Measurements from ENCODE around the gene MMP24.

MMP24 gene

DNA sequence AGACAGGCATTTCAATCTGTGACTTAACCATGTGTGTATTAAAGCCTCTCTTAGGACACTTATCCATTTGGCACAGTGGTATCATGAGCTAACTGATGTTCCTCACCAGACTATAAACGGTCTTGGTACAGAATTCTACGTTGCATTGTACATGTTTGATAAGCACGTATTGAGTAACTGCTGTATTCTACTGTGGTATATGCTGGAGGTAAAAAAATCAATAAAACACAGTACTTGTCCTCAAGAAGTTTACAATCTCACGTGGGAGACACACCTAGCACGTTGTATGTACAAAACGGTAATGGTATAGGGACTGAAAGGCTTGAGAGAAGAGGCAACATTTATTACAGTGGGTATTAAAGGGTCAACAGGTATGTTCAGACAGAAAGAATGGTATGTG lies 98.9 kb downstream of the MMP24 start:
- TF ChIP-seq, protein P1, sequence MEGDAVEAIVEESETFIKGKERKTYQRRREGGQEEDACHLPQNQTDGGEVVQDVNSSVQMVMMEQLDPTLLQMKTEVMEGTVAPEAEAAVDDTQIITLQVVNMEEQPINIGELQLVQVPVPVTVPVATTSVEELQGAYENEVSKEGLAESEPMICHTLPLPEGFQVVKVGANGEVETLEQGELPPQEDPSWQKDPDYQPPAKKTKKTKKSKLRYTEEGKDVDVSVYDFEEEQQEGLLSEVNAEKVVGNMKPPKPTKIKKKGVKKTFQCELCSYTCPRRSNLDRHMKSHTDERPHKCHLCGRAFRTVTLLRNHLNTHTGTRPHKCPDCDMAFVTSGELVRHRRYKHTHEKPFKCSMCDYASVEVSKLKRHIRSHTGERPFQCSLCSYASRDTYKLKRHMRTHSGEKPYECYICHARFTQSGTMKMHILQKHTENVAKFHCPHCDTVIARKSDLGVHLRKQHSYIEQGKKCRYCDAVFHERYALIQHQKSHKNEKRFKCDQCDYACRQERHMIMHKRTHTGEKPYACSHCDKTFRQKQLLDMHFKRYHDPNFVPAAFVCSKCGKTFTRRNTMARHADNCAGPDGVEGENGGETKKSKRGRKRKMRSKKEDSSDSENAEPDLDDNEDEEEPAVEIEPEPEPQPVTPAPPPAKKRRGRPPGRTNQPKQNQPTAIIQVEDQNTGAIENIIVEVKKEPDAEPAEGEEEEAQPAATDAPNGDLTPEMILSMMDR (IDR thresholded peaks at IDR 0.05; ENCODE audit: extremely low read depth, insufficient read depth, missing control alignments), result no peak
- in situ Hi-C loops (cut with MboI; ENCODE audit: low pct_unique_long_range_greater_than_20kb, low sequenced_read_pairs, unreplicated experiment), result no loop called here
- no peak for DNase-seq (ENCODE audit: low spot score)

DNA sequence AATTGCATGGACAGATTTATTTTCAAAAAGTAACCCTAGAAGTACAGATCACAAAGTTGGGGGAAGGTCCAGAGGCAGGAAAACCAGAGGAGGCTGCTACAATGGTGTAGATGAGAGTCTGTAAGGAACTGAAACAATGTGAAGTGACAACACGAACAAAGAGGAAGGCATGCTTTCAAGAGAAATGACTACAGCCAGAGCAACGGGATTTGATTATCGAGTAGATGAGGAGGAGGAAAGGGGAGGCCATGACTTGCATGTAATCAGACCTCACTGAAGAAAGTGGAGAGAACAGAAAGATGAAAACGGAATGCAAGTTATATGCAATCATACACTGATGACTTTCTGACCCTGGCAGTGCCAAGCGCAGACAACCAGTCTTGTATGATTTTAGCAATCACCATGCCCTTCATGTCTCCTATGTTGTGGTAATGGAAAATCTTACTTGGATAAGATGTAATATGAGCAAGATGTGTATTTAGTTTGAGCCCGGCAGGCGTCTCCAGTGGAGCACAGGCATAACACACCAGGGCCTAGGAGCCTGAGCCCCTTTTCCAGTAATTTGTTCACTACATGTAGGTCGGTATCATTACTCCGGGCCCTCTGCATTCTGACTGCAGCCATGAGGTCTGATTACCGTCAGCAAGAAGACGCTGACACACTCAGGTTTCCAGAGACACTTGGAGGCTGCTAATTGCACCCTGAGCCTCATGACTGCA lies 99.7 kb downstream of the MMP24 start:
- no peak for DNase-seq (ENCODE audit: low spot score)
- TF ChIP-seq, protein P1 (IDR thresholded peaks at IDR 0.05; ENCODE audit: extremely low read depth, insufficient read depth, missing control alignments), result no peak
- in situ Hi-C loops (cut with MboI; ENCODE audit: low pct_unique_long_range_greater_than_20kb, low sequenced_read_pairs, unreplicated experiment), result no loop called here

All from GM13977 (cell line).